SIG-M5 treated with dmso at 0.1 percent for 504 hours (cell line): Measurements from ENCODE around the gene TMEM132A.

ENCODE experiments used
- DNase-seq: peaks from one replicate; lab custom pipeline; 2025; ENCODE audit not compliant: unreplicated experiment; lab: John Stamatoyannopoulos, UW

Gene TMEM132A

DNA sequence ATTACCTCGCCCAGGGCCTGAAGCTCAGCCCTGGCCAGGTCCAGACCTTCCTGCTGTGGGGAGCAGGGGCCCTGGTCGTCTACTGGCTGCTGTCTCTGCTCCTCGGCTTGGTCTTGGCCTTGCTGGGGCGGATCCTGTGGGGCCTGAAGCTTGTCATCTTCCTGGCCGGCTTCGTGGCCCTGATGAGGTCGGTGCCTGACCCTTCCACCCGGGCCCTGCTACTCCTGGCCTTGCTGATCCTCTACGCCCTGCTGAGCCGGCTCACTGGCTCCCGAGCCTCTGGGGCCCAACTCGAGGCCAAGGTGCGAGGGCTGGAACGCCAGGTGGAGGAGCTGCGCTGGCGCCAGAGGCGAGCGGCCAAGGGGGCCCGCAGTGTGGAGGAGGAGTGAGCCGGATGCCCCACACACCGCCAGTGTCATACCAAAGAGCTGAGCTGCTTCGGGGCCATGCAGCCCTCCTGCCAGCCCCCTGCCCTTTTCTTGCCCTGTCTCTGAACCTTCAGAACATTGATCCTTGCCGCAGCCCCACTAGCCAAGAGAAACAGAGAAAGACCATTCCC lies 2.4 kb upstream of the TMEM132A start:
- no peak for DNase-seq

DNA sequence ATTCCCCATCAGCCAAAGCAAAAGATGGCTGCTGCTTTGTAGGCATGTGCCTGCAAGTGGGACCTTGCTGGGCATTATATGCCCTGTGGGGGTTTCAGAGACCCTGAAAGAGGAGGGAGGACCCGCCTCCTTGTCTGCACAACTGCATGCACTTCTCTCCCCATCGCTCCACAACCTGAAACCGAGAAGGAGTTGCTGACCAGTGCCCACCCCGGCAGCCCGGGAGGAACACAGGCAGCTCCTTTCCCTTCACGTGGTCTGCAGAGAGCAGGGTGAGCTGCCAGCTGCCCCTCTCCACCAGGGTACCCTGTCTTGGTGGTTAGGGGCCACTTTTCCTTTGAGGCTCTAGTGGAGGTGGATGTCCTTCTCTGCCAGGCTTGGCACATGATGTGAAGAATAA lies 1.4 kb upstream of the TMEM132A start:
- DNase-seq = no peak

DNA sequence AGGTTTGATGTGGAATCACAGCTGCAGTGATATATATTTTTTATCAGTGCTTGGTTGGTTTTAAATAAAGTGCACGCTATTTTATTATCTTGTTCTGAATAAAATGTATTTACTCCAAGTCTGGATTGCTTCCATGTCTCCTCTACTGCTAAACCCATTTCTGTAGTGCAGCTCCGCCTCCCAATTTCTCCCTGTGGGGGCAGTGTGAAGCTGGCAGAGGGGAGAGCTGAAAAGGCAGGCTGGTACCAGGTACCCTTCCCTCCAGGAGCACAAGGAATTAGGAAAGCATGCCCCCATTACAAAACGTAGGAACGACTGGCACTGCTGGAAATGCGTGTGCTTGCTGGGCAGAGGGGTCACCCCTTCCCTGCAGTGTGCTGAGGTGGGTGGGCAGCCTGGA lies 934 bp upstream of the TMEM132A start:
- DNase-seq = no peak

DNA sequence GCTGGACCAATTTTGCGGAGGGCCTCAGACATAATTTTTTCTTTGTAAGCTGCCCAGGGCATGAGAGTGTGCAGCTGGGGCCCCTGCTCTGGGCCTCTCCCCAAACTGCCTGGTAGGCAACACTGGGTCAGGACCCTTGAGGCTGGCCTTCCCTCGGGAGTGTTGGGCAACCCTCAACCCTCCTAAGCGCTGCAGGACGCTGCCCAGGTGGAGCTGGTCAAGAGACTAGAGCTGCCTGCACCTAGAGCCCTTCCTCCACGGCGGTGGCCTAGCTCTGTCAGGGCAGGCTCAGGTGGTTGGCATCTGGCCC lies 505 bp upstream of the TMEM132A start:
- DNase-seq = no peak

DNA sequence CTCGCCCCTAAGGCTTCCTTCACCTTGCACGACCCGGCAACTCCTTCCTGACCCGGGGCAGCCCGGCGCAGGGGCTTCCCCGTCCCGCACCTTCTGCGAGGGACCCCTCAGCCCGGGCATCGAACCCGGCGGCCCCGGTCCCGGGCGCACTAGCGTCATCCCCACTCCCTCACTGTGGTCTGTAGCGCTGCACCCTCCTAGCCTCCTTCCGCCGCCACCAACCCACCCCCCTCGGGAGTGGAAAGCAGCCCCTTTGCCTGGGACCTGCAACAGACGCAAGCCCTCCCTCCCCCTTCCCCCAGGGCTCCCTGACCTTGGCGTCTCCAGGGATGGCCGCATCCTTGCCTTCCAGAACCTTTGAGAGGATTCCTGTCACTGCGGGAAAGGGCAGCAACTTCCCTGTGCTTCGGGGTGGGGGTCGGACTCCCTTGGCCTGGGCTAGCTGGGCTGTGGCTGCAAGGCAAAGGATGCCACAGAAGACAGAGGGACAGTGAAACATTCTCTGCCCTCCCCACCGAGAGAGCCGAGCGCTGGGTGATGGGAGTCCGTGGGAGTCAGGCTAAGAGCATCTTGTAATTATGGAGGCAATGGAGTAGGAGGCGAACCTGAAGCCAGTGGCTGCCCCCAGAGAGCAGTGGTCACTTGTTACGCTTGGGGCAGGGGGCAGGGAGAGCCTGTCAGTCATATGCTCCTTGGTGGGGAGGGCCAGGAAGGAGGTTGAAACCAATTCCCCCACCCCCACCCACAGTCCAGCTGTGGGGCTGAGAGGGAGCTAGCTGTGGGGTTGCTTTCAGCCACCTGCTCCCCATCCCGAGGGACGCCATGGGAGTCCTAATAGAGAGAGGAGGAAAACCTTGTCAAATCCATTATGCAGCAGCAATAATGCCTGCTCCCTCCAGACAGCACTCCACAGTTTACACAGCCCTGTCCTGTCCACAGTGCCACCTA lies 920 bp downstream of the TMEM132A start:
- DNase-seq = no peak

DNA sequence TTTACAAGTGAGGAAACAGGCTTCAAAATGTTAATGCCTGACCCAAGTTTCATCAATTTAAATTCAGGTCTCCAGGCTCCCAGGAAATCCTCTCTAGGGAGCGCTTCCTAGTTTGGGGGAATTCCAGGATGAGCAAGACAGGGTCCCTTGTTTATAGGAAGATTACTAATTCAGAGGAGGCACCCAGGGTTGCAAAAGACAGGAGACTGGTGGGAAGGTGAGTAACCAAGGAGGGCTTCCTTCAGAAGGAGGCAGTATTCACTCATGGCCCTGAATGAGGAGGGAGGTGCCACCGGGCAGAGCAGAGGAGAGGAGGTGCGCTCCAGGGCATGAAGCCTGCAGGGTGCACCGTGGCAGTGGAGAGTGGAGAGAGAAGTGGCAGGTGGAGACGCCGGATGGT lies 1.6 kb downstream of the TMEM132A start:
- no peak for DNase-seq

DNA sequence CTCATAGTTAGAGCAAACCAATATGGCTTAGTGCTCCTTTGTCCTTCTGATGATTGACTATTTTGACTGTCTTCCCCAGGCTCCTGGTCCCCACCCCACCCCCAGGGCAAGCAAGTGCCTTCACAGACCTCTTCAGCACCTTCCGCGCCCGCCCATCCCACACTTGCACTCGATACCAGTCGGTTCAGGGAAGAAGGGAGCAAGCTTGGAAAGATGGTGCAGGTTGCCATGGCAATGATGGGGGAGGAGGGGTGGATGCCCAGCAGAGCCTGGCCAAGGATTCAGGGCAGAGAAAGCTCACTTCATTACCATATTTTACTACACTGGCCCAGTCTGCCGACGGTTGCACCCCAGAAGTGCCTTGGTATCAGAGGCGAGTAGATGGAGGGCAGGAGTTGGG lies 2.2 kb downstream of the TMEM132A start:
- no peak for DNase-seq

DNA sequence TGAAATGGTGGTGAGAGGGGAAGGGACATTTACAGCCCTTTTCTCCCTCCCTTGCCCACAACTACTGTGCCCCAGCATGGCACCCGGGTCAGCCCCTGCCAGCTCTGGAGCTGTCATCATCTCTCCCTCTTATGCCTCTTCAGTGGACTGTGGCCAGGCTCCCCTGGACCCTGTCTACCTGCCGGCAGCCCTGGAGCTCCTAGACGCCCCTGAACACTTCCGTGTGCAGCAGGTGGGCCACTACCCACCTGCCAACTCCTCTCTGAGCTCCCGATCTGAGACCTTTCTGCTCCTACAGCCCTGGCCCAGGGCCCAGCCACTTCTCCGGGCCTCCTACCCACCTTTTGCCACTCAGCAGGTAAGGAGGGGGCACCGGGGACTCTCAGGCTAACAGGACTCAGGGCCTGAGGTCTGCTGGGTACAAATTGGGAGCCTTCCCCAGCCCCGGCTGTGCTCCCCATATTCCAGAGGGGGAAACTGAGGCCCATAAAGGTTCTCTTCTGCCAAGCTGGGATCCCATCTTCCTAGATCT lies 2.9 kb downstream of the TMEM132A start:
- no peak for DNase-seq

DNA sequence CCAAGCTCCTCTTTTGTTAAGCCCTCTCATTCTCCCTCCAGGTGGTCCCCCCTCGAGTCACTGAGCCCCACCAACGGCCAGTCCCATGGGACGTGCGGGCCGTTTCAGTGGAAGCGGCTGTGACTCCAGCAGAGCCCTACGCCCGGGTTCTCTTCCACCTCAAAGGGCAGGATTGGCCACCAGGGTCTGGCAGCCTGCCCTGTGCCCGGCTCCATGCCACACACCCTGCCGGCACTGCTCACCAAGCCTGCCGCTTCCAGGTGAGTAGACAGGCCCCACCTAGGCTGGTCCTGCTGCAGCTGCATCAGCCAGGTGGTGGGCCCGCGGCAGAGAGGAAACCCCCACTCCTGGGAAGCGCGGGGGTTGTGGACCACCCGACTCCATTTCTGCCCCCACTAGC lies 3.3 kb downstream of the TMEM132A start:
- no peak for DNase-seq

DNA sequence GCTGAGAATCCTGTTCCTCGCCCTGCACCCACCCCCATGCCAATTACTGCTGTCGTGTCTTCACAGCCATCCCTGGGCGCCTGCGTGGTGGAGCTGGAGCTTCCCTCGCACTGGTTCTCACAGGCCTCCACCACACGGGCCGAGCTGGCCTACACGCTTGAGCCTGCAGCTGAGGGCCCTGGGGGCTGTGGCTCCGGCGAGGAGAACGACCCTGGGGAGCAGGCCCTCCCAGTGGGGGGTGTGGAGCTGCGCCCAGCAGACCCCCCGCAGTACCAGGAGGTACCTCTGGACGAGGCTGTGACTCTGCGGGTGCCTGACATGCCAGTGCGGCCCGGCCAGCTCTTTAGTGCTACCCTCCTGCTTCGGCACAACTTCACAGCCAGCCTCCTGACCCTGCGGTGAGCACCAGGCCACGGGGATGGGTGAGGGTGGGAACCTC lies 4.3 kb downstream of the TMEM132A start:
- no peak for DNase-seq

DNA sequence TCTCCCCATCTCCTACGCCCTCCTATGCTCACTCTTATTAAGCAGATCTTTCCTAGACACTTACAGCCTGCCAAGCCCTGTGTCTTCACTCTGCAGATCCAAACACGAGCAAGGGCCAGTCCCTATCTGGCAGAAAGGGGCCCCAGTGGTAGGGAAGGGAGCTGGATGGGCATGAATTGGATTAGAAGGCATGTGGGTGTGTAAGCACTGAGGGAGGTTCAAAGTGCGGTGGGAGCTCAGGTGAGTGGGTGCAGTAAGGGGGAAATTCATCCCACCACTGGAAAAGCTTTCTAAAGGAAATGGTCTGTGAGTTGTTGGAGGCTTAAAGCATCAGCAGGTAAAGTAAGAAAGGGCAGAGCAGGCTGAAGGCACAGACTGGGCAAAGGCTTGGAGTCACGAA lies 5.5 kb downstream of the TMEM132A start:
- DNase-seq = no peak

DNA sequence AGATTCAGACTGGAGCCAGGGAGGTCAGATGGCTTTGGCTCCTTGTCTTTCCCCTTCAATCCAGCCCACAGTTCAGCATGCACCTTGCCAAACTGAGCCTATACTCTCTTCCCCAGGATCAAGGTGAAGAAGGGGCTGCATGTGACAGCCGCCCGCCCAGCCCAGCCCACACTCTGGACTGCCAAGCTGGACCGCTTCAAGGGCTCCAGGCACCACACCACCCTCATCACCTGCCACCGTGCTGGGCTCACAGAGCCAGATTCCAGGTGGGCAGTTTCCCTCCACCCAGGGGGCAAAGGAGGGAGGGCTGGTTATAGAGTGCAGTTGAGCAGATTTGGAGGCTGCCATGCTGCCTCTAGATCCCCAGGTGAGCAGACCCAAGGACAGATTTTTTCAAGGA lies 6.1 kb downstream of the TMEM132A start:
- DNase-seq = no peak

DNA sequence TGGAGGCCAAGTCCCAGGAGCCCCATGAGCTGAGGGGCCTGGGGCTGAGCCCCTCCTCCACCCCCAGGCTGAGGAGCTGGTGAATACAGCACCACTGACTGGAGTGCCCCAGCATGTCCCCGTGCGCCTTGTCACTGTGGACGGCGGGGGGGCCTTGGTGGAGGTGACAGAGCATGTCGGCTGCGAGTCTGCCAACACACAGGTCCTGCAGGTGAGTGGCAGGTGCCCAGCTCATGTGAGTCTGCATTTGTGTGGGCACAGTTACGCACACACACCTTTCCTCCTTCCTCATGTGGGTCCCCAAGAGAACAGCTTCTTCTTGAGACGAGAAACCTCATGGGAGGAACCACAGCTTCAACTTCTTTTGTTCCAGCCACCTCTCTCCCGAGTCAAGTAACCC lies 7.7 kb downstream of the TMEM132A start:
- DNase-seq = no peak

DNA sequence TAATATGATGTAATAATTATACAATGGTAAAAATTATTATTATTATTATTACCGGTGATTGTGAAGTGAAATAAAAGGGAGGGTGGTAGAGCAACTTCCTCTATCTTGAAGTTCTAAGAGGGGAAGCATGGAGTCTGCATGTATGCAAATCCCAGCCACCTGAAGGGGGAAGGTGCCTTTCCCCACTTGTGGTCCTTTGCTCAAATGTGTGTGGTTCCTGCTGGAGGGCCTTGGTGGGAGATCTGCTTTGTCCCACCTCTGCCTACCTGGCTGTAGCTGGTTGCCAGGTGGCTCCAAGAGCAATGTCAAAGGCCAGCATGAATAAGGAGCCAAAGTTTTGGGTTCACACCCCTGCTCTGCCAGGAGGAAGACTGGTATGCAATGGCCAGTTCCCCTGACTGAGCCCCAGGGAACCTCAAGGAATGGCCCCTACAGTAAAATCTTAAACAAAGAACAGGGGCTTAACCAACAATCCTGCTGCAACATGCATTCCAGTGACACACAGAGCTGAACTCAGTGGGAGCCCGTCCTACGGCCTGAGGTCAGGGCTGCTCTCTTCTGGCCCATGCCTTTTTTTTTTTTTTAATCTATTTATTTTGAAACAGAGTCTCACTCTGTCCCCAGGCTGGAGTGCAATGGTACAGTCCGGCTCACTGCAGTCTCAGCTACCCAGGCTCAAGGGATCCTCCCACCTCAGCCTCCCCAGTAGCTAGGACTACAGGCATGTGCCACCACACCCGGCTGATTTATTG lies 8.5 kb downstream of the TMEM132A start:
- DNase-seq = no peak

DNA sequence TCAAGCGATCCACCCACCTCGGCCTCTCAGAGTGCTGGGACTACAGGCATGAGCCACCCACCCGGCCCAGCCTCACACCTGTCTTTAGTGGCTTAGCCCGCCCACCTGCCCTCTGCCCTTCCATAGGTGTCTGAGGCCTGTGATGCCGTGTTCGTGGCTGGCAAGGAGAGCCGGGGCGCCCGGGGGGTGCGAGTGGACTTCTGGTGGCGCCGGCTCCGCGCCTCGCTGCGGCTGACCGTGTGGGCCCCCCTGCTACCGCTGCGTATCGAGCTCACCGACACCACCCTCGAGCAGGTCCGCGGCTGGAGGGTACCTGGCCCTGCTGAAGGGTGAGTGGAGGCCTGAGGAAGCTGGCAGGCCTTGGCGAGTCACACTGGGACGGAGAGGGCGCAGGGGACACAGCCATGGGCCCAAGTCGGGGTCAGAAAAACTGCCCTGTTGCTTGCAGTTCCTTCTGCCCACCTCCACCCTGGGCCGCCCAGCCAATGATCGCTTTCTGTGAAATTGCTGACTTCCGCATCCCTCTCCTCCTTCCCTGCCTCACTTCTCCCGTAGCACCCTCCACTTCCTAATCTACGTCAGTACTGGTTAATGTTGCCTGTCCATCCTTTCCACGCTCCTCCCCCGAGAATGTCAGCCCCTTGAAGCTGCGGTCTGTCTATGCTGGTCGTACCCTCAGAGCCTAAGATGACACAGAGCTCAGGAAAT lies 9.3 kb downstream of the TMEM132A start:
- DNase-seq = no peak

DNA sequence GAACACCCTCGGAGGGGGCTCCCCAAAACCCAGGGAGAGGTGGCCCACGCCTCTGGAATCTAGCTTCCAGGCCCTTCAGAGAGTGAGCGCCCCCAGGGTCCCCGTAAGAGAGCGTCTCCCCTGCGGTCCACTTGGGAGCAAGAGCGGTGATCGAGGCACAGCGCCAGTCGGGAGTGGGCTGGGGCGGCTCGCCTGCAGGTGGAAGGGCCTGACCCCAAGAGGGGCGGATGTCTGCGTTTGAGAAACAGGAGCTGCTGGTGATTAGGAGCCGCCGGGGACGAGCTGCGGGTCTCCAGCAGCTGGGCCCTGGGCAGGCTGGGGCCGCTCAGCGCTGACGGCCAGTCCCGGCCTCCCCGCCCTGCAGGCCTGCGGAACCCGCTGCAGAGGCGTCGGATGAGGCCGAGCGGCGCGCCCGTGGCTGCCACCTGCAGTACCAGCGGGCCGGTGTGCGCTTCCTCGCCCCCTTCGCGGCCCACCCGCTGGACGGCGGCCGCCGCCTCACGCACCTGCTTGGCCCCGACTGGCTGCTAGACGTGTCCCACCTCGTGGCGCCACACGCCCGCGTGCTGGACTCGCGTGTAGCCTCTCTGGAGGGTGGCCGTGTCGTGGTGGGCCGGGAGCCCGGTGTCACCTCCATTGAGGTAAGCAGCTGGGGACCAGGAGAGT lies 10.0 kb downstream of the TMEM132A start:
- DNase-seq = no peak

DNA sequence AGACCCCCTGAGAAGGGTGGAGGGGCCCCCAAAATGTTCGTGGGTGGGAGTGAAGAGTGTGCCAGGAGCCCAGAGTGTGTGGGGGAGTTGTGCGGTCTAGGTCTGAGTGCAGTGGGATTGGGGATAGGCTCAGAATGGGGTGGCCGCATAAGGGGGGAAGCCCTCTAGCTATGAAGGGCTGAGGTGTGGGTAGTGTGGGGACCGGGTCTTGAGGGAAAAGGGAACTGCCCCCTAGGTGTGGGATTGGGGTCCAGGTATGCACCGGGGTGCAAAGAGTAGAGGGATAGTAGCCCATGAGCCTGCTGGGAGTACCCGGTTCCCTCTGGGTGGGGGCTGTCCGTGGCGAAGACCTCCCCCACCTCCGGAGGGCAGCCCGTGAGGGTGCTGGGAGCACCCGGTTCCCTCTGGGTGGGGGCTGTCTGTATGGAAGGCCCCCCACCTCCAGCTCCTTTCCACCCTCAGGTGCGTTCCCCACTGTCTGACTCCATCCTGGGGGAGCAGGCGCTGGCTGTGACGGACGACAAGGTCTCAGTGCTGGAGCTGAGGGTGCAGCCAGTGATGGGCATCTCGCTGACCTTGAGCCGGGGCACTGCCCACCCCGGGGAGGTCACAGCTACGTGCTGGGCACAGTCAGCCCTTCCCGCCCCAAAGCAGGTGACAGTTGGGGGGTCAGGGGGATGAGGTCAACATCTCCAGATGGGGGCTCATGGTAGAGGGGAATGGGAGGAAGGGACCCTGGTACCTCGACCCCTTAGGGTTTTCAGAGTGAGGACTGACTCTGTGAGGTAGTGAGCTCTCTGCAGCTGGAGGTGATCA lies 10.7 kb downstream of the TMEM132A start:
- no peak for DNase-seq

DNA sequence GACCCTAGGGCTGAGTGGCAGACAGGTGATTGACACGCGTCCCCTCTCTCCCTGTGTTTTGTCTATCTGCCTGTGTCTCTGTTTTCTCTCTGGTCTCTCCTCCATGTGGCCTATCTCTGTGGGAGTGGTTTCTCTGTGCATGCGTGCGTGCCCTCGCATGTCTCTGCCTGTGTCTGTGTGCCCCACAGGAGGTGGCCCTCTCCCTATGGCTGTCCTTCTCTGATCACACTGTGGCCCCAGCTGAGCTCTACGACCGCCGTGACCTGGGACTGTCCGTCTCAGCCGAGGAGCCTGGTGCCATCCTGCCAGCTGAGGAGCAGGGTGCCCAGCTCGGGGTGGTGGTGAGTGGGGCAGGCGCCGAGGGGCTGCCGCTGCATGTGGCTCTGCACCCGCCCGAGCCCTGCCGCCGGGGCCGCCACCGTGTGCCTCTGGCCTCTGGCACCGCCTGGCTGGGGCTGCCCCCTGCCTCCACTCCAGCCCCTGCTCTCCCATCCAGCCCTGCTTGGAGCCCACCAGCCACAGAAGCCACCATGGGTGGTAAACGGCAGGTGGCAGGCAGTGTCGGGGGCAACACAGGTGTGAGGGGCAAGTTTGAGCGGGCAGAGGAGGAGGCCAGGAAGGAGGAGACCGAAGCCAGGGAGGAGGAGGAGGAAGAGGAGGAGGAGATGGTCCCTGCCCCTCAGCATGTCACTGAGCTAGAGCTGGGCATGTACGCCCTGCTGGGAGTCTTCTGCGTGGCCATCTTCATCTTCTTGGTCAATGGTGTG lies 11.6 kb downstream of the TMEM132A start:
- no peak for DNase-seq

DNA sequence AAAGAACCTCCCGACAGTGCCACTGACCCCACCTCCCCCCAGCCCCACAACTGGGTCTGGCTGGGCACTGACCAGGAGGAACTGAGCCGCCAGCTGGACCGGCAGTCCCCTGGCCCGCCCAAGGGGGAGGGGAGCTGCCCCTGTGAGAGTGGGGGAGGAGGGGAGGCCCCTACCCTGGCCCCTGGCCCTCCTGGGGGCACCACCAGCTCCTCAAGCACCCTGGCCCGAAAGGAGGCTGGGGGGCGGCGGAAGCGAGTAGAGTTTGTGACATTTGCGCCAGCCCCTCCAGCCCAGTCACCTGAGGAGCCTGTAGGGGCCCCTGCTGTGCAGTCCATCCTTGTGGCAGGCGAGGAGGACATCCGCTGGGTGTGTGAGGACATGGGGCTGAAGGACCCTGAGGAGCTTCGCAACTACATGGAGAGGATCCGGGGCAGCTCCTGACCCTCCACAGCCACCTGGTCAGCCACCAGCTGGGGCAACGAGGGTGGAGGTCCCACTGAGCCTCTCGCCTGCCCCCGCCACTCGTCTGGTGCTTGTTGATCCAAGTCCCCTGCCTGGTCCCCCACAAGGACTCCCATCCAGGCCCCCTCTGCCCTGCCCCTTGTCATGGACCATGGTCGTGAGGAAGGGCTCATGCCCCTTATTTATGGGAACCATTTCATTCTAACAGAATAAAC lies 12.3 kb downstream of the TMEM132A start:
- DNase-seq = no peak
